Measurements from ENCODE around the gene NHERF1. TPM values are rescaled to one million over a fixed set of nuclear protein-coding genes. Genes with fewer than 3 reads are reported as not detected.

Gene NHERF1
- total and polyA plus RNA-seq, 2 of the 4 experiments (the other 2 are of a cell fraction) = 3.8 to 11.8 TPM

GRCh38 chr17:74812109-74813009 is 63.9 kb downstream of the NHERF1 start:
- Histone ChIP-seq H3K14ac (replicated peaks; ENCODE audit: low read depth, low read length) (no peak overlapping the region), H2BK20ac (ENCODE audit: low read depth, low read length) (no peak overlapping the region), H3K4ac (ENCODE audit: low read depth, low read length) (no peak overlapping the region), H3K4me2 (ENCODE audit: low read depth, low read length) (no peak overlapping the region), H3K18ac (ENCODE audit: low read depth, low read length) (no peak overlapping the region), H2AFZ (replicated peaks; ENCODE audit: low read length, poor library complexity) (no peak overlapping the region), H3K23ac (ENCODE audit: low read depth, low read length) (no peak overlapping the region), H3K27ac (ENCODE audit: insufficient read depth, low read length) (no peak overlapping the region), H3K9me1 (ENCODE audit: insufficient read depth, low read length) (0 out of 2 replicates have a peak, but pooled peaks cover 2% of the 10 kb centered on the region), H3K36me3 (ENCODE audit: control insufficient read depth, insufficient read depth, low read length) (peaks cover 4% of the 10 kb centered on the region), H3K79me1 (ENCODE audit: low read depth in 1 of 2, low read length in 2 of 2) (no peaks in the 10 kb centered on the region), H2AK9ac (replicated peaks; ENCODE audit: low read depth, low read length, poor library complexity) (no peak overlapping the region), H4K5ac (ENCODE audit: low read depth, low read length) (no peak overlapping the region), H3K56ac (ENCODE audit: extremely low read depth, insufficient read depth, low read length) (no peak overlapping the region), H2BK5ac (ENCODE audit: low read depth, low read length, poor library complexity, severe bottlenecking) (no peak overlapping the region), H3K4me1 (ENCODE audit: control insufficient read depth, insufficient read depth, low read length) (no peaks in the 10 kb centered on the region), H4K20me1 (ENCODE audit: insufficient read depth, low read length) (no peaks in the 10 kb centered on the region; the same call in 1 of the 2 replicates), H3K27me3 (ENCODE audit: control insufficient read depth, insufficient read depth, low read length) (no peaks in the 10 kb centered on the region), H3K4me3 (ENCODE audit: insufficient read depth, low read depth, low read length) (no peak overlapping the region), H3K9me3 (ENCODE audit: control insufficient read depth, insufficient read depth, low read length) (no peaks in the 10 kb centered on the region), H3K9ac (ENCODE audit: low read depth, low read length) (no peak overlapping the region), H4K91ac (ENCODE audit: insufficient read depth, low read depth, low read length) (no peak overlapping the region), H2BK120ac (ENCODE audit: low read depth, low read length) (no peak overlapping the region), H2BK15ac (ENCODE audit: low read depth, low read length) (no peak overlapping the region), H4K8ac (ENCODE audit: low read depth in 2 of 2, low read length in 2 of 2) (no peak overlapping the region), H2AK5ac (ENCODE audit: low read depth, low read length) (no peak overlapping the region)
- BruUV-seq (replicated peaks) = no TSS peak
- DNase-seq (no peak), ATAC-seq (ENCODE audit: low read depth) (no peak)
- ChIA-PET POLR2A (ENCODE audit: unreplicated experiment) (no interaction called here), CTCF (no interaction called here)
- in situ Hi-C loops (cut with MboI; ENCODE audit: low sequenced_read_pairs) (no loop called here), intact Hi-C loops (cut with micrococcal nuclease) (no loop called here), dilution Hi-C loops (cut with HindIII; ENCODE audit: low sequenced_read_pairs, unreplicated experiment) (no loop called here)
- 84% methylated on average over 5 of the region's 23 CpGs; no CpG with 5 or more reads in 1 of the 2 experiments for WGBS, 2 experiments (ENCODE audit: extremely low coverage in 2 of 2, insufficient read length in 1 of 2)
- TF ChIP-seq NFE2L2 (IDR thresholded peaks at IDR 0.05; ENCODE audit: low read depth, low read length) (no peak), MAFK (IDR thresholded peaks at IDR 0.05; ENCODE audit: low read depth, low read length) (no peak), RAD21 (IDR thresholded peaks at IDR 0.05; ENCODE audit: low read length) (no peak), CTCF (conservative IDR thresholded peaks at IDR 0.05; ENCODE audit: low read depth, low read length) (no peak), CHD1 (IDR thresholded peaks at IDR 0.05; ENCODE audit: low read depth, low read length) (no peak), RFX5 (IDR thresholded peaks at IDR 0.05; ENCODE audit: low read depth, low read length) (no peak), BHLHE40 (IDR thresholded peaks at IDR 0.05; ENCODE audit: low read depth, low read length) (no peak), FOS (IDR thresholded peaks at IDR 0.05; ENCODE audit: low read depth, low read length) (no peak), CEBPB (IDR thresholded peaks at IDR 0.05; ENCODE audit: low read depth, low read length) (no peak), SMC3 (IDR thresholded peaks at IDR 0.05; ENCODE audit: low read depth, low read length) (no peak), USF2 (IDR thresholded peaks at IDR 0.05; ENCODE audit: low read depth, low read length) (no peak), POLR2A (IDR thresholded peaks at IDR 0.05; ENCODE audit: low read depth, low read length) (no peak), MAZ (IDR thresholded peaks at IDR 0.05; ENCODE audit: borderline replicate concordance, low read depth, low read length) (no peak)
